ENCODE measurements around the gene COL1A2. TPM values are rescaled to one million over a fixed set of nuclear protein-coding genes. Genes with fewer than 3 reads are reported as not detected.

The COL1A2 gene
- total RNA-seq, 1 donor from 2014 or later, result 6.8 TPM

DNA sequence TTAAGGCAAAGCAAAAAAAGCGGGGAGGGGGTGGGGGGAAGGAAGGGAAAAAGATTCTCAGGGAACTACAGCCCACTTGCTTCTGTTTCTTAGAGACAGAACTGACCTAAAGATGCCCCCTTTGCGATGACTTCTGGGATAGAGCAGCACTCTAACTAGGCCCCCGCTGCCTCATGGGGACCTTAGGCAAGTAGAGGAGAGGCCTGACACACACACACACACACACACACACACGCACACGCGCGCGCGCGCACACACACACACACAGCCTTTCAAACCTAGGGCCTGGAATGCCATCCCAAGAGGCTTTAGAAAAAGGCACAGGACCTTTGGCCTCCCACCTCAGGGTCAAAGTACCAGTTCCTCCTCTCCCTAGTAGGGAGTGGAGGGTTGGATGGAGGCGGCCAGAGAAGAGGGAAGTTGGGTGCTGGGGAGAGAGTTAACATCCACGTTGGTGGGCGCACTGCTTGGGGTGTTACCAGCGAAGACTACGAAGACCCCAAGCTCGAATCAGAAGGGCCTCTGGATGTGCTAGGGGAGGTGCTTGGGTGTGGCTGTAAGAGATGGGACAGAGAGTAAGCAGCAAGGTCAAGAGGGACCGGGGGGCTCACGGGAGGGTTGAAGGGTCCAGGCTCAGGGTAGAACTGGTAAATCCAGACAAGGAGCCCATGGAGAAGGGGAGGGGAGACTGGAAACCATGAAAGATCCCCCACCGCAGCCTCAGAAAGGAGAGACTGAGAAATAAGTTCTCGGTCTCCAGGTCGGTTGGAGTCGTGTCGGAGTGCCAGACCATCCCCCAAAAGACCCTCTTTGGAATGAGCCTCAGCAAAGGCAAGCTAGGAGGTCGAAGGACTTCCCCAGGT is 1.2 kb upstream of the COL1A2 start:
- no peak overlapping the region for H3K27ac Mint-ChIP-seq (ENCODE audit: unreplicated experiment)
- peaks cover 8% of the 10 kb centered on the region for H3K4me1 Mint-ChIP-seq (ENCODE audit: low read depth, unreplicated experiment)
- peak; percentile 12 for DNase-seq
- H3K9me3 Mint-ChIP-seq (ENCODE audit: unreplicated experiment), result peaks cover 3% of the 10 kb centered on the region
- no peaks in the 10 kb centered on the region for H3K27me3 Mint-ChIP-seq (ENCODE audit: unreplicated experiment)
- H3K4me3 Mint-ChIP-seq (ENCODE audit: unreplicated experiment), result peak overlapping the region; percentile 32
- no peaks in the 10 kb centered on the region for H3K36me3 Mint-ChIP-seq (ENCODE audit: unreplicated experiment)
- no peak for TF ChIP-seq CTCF (IDR thresholded peaks at IDR 0.05; ENCODE audit: partially characterized antibody, unreplicated experiment)

- Mint-ChIP-seq H3K4me1 (ENCODE audit: low read depth, unreplicated experiment) (peaks cover 8% of the 10 kb centered on the region), H3K9me3 (ENCODE audit: unreplicated experiment) (peaks cover 3% of the 10 kb centered on the region), H3K4me3 (ENCODE audit: unreplicated experiment) (no peak overlapping the region), H3K27me3 (ENCODE audit: unreplicated experiment) (no peaks in the 10 kb centered on the region), H3K36me3 (ENCODE audit: unreplicated experiment) (no peaks in the 10 kb centered on the region), H3K27ac (ENCODE audit: unreplicated experiment) (no peak overlapping the region)
- TF ChIP-seq CTCF (IDR thresholded peaks at IDR 0.05; ENCODE audit: partially characterized antibody, unreplicated experiment), result no peak
- DNase-seq, result peak; percentile 15
Measured at GRCh38 chr7:94394109-94394436, 622 bp upstream of the COL1A2 start.

GRCh38 chr7:94395141-94396036 is 694 bp downstream of the COL1A2 start:
- peak; percentile 17 for DNase-seq
- peak; percentile 88 for TF ChIP-seq CTCF (IDR thresholded peaks at IDR 0.05; ENCODE audit: partially characterized antibody, unreplicated experiment)
- Mint-ChIP-seq H3K9me3 (ENCODE audit: unreplicated experiment) (peaks cover 3% of the 10 kb centered on the region), H3K4me1 (ENCODE audit: low read depth, unreplicated experiment) (peaks cover 8% of the 10 kb centered on the region), H3K4me3 (ENCODE audit: unreplicated experiment) (peak overlapping the region; percentile 62), H3K36me3 (ENCODE audit: unreplicated experiment) (no peaks in the 10 kb centered on the region), H3K27ac (ENCODE audit: unreplicated experiment) (peak overlapping the region; percentile 70), H3K27me3 (ENCODE audit: unreplicated experiment) (no peaks in the 10 kb centered on the region)

GRCh38 chr7:94396037-94396431 is 1.3 kb downstream of the COL1A2 start:
- peaks cover 3% of the 10 kb centered on the region for H3K9me3 Mint-ChIP-seq (ENCODE audit: unreplicated experiment)
- no peak for DNase-seq
- no peak for TF ChIP-seq CTCF (IDR thresholded peaks at IDR 0.05; ENCODE audit: partially characterized antibody, unreplicated experiment)
- no peaks in the 10 kb centered on the region for H3K36me3 Mint-ChIP-seq (ENCODE audit: unreplicated experiment)
- peaks cover 8% of the 10 kb centered on the region for H3K4me1 Mint-ChIP-seq (ENCODE audit: low read depth, unreplicated experiment)
- no peaks in the 10 kb centered on the region for H3K27me3 Mint-ChIP-seq (ENCODE audit: unreplicated experiment)
- peak overlapping the region; percentile 70 for H3K27ac Mint-ChIP-seq (ENCODE audit: unreplicated experiment)
- no peak overlapping the region for H3K4me3 Mint-ChIP-seq (ENCODE audit: unreplicated experiment)

Measured in glutamatergic neuron (in vitro differentiated cells).